ENCODE measurements around the gene SMCHD1.

The SMCHD1 gene

GRCh38 chr18:2642771-2643170, 12.8 kb upstream of the SMCHD1 start:
- no peak for DNase-seq (ENCODE audit: low read depth)
- no peak overlapping the region for H3K4me3 ChIP-seq (ENCODE audit: low read depth, low read length)
- TF ChIP-seq CTCF (IDR thresholded peaks at IDR 0.05; ENCODE audit: control insufficient read depth, extremely low read depth, insufficient read depth), result no peak

- DNase-seq (ENCODE audit: low read depth), result no peak
- no peak for TF ChIP-seq CTCF (IDR thresholded peaks at IDR 0.05; ENCODE audit: control insufficient read depth, extremely low read depth, insufficient read depth)
These were observed 11.0 kb upstream of the SMCHD1 start for GRCh38 chr18:2644535-2644934.

GRCh38 chr18:2651981-2652380, 3.5 kb upstream of the SMCHD1 start:
- no peak for TF ChIP-seq CTCF (IDR thresholded peaks at IDR 0.05; ENCODE audit: control insufficient read depth, extremely low read depth, insufficient read depth)
- DNase-seq (ENCODE audit: low read depth), result no peak
- no peak overlapping the region for H3K4me3 ChIP-seq (ENCODE audit: low read depth, low read length)

More at GRCh38 chr18:2644535-2644934, 11.0 kb upstream of the SMCHD1 start:
- H3K4me3 ChIP-seq (ENCODE audit: low read depth, low read length), result no peak overlapping the region

- DNase-seq (ENCODE audit: low read depth), result no peak
- TF ChIP-seq CTCF (IDR thresholded peaks at IDR 0.05; ENCODE audit: control insufficient read depth, extremely low read depth, insufficient read depth), result no peak
- H3K4me3 ChIP-seq (ENCODE audit: low read depth, low read length), result no peak overlapping the region
These were observed 2.1 kb upstream of the SMCHD1 start for GRCh38 chr18:2653467-2653866.

GRCh38 chr18:2654169-2654927, 1.2 kb upstream of the SMCHD1 start:
- peak overlapping the region; percentile 92 for H3K4me3 ChIP-seq (ENCODE audit: low read depth, low read length)
- no peak for TF ChIP-seq CTCF (IDR thresholded peaks at IDR 0.05; ENCODE audit: control insufficient read depth, extremely low read depth, insufficient read depth)
- no peak for DNase-seq (ENCODE audit: low read depth)

- DNase-seq (ENCODE audit: low read depth), result no peak
- TF ChIP-seq CTCF (IDR thresholded peaks at IDR 0.05; ENCODE audit: control insufficient read depth, extremely low read depth, insufficient read depth), result no peak
These were observed 673 bp upstream of the SMCHD1 start for GRCh38 chr18:2654928-2655177.

GRCh38 chr18:2655954-2656236, 369 bp downstream of the SMCHD1 start:
- DNase-seq (ENCODE audit: low read depth), result no peak
- peak overlapping the region; percentile 92 for H3K4me3 ChIP-seq (ENCODE audit: low read depth, low read length)
- TF ChIP-seq CTCF (IDR thresholded peaks at IDR 0.05; ENCODE audit: control insufficient read depth, extremely low read depth, insufficient read depth), result no peak

More at GRCh38 chr18:2654928-2655177, 673 bp upstream of the SMCHD1 start:
- peak overlapping the region; percentile 92 for H3K4me3 ChIP-seq (ENCODE audit: low read depth, low read length)
